HG03432 (cell line): ENCODE data around the gene CDK5RAP1.

Experiments used
- ATAC-seq: cut with Tn5 transposase; IDR thresholded peaks from one replicate; pipeline ENCODE4 v1.9.1; 2021; ENCODE audit warnings: mild to moderate bottlenecking, moderate library complexity; ENCODE audit not compliant: unreplicated experiment

The CDK5RAP1 gene

GRCh38 chr20:33387177-33387576 is 14.1 kb downstream of the CDK5RAP1 start:
- no peak for ATAC-seq

- no peak for ATAC-seq
These were observed 14.6 kb downstream of the CDK5RAP1 start for GRCh38 chr20:33386673-33387072.

- ATAC-seq: no peak
These were observed 24.0 kb downstream of the CDK5RAP1 start for GRCh38 chr20:33377366-33377765.

GRCh38 chr20:33373735-33374605 is 27.3 kb downstream of the CDK5RAP1 start:
- ATAC-seq: no peak

GRCh38 chr20:33372993-33373441 is 28.3 kb downstream of the CDK5RAP1 start:
- no peak for ATAC-seq

- no peak for ATAC-seq
These were observed 31.0 kb downstream of the CDK5RAP1 start for GRCh38 chr20:33370291-33370690.

- no peak for ATAC-seq
These were observed 38.4 kb downstream of the CDK5RAP1 start for GRCh38 chr20:33362898-33363297.

- ATAC-seq: no peak
These were observed 41.7 kb downstream of the CDK5RAP1 start for GRCh38 chr20:33359399-33360261.

- no peak for ATAC-seq
These were observed 48.3 kb downstream of the CDK5RAP1 start for GRCh38 chr20:33353013-33353402.

- no peak for ATAC-seq
These were observed 48.9 kb downstream of the CDK5RAP1 start for GRCh38 chr20:33352258-33353012.

GRCh38 chr20:33351696-33352095 is 49.6 kb downstream of the CDK5RAP1 start:
- ATAC-seq: no peak

- ATAC-seq: no peak
These were observed 51.8 kb downstream of the CDK5RAP1 start for GRCh38 chr20:33349493-33349892.

GRCh38 chr20:33348136-33348937 is 53.0 kb downstream of the CDK5RAP1 start:
- no peak for ATAC-seq

GRCh38 chr20:33345342-33345741 is 56.0 kb downstream of the CDK5RAP1 start:
- ATAC-seq: no peak

- ATAC-seq: no peak
These were observed 57.8 kb downstream of the CDK5RAP1 start for GRCh38 chr20:33343521-33343920.

- ATAC-seq: no peak
These were observed 61.7 kb downstream of the CDK5RAP1 start for GRCh38 chr20:33339515-33340058.

- ATAC-seq: no peak
These were observed 62.7 kb downstream of the CDK5RAP1 start for GRCh38 chr20:33338467-33339258.

GRCh38 chr20:33337531-33338165 is 63.7 kb downstream of the CDK5RAP1 start:
- ATAC-seq: no peak

GRCh38 chr20:33337119-33337518 is 64.2 kb downstream of the CDK5RAP1 start:
- no peak for ATAC-seq
